NCI-H524 (cell line): ENCODE data around the gene PRB2.
"Not testable (repeated sequence)": the region's sequence is repeated elsewhere in the genome, so short reads cannot be mapped to it uniquely, and the experiment has no call there.

Experiments used
- DNase-seq, 2 experiments: peaks; one replicate each; lab custom pipeline; 2025; lab: John Stamatoyannopoulos, UW

Gene PRB2

DNA sequence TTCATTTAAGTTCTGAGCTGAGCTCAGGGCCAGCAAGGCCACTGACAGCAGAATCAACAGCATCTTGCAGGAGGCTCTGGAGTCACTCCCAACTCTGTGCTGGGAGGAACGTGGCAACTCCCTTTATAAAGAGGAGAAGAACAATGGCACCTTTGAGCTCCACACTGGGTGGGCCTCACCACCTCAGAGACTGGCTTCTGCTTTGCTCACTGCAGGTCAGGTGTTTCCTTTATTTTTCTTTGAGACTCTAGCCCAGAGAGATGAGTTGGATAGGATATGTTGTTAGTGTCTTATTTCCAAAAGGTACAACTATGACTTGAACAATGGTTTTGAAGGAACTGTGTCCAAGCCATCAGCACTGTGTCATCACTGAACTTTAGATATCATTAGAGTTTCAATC, at the start of gene PRB2:
TSS of gene PRB2 (minus strand) at position 101 of the 400 bp plus-strand sequence. CDS start at position 63, 38 bp downstream.
- not testable (repeated sequence) for DNase-seq

DNA sequence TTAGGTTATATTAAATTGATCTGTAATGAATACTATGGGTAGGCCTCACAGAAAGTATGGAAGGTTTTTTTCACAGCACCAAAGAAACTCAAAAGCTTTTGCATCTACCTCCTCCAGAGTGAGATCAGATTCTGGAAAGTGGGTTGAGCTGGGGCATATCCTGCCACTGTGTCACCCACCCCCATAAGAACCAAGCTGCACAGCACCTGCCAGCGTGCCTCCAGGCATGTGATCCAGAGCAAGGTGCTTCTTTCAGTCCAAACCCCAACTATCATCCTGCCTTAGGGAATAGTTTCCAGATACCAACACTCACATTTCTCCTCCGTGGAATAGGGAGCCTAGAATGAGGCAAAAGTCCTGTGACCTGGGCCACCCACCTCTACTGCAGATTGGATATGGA, 42.6 kb upstream of the PRB2 start:
- DNase-seq, result no peak

DNA sequence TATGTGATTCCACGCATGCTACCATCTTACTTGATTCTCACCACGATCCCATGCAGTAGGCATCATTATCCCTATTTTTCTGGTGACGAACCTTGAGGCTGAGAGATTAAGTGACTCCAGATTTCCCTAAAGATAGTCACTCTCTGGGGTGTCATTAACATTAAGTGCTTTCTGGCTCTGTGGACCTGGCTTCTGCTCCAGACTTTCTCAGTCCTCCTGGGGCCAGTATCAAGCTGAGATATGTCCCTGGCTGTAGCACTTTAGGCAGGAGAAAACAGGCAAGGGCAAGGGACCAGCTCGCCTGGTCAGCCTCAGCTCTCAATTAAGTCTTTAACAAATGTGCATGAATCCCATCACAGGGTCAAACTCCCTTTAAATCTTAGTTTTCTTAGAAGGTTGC, 38.3 kb upstream of the PRB2 start:
- DNase-seq, result no peak

DNA sequence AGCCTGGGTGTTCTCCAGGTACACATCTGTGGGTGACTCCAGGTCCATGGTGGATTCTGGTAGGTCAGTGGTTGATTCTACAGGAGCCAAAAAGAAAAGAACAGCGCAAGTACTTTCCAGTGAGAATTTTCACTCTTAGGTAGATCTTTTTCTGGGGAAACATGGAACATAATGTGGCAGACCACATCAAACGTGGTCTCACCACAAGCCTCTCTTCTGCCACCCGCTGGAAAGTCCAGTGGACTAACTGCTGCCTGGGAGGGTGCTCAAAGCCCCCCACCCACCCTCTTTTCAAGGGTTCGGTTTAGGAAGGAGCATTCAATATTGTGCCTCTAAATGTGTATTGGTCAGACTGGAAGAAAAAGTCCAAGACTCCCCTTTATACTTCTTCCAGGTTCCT, 36.1 kb upstream of the PRB2 start:
- DNase-seq, result no peak

DNA sequence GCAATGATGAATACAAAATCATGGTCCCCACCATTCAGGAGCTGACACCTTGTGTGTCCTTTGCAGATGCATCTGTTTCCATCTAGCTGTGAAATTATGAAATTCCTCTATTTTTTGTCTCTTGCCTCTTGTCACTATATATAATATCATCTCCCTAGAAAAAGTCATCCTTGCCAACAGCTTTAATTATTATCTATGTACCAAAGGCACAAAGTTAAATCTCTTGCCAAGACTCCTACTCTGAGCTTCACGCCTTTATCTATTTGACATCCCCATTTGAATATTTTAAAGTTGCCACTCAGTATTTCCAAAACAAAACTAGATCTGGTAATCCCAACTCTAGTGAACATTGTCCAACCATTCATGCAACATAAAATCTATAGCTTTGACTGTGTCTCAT, 32.0 kb upstream of the PRB2 start:
- no peak for DNase-seq

DNA sequence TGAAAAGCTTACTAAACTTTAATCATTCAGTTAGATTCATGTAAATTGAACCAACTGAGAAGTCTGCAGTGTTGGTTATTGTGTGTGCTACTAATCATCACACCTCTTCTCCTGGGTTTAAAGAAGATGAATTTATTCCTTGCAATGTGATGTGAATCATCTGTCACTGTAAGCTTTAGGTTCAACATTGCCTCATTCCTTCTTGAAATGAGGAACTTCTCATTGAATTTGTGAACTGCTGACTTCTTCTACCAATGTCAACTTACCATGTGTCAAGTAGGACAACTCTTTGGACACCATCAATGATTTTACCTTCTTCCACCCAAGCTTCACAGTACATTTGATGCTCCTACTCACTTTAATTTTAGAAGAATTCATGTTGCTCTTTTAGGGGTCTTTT, 17.4 kb upstream of the PRB2 start:
- DNase-seq, result no peak

DNA sequence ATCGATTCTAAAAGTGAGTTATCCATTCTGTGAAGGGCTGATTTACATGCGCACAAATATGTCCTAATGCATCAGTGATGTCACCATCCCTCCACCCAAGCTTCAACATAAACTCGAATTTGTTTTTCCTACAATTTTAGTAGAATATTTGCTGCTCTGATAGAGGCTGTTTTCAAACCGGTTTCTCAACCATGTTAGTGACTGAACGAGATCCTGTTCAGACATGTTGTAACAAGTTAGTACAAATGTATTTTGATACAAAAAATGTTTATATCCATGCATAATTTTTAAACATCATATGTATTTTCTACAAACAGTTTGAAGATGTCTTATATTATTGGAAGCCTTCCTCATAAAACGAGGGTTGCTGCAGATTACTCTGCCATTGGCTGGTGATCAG, 12.7 kb upstream of the PRB2 start:
- DNase-seq, result no peak

DNA sequence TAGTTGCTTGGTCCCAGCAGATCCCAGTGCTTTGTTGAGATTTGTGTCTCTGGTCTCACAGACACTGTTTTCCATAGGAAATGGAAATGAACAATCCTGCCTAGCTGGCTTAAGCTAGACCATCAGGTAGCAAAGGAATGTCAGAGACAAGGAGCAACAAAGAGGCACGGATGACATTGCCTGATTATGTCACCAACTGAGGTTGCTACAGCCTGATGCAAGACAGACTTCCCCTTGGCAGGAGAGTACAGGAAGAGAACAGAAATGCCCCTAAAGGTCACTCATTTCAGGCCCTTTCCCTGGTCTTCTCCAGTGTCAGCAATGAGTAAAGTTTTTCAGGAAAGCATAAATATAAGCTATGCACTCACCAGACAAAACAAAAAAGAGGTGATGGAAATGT, 2.0 kb upstream of the PRB2 start:
- DNase-seq, result no peak

DNA sequence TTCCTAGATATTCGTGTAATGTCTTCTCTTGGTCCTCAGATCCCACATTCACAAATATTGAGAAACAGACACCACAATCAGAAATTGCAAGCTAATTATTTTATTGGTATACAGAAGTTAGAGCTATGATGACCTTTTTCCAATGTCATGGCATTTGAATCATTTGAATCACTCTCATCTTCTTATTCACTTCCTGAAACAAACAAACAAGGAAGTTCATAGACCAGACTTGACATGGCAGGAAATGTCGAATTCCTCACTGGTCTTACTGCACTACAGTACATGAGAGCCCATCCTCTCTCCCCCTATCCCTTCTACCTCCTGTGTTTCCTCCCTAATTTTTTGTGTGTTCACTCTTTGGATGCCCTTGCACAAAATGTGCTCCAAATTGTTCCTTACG, 3.9 kb downstream of the PRB2 start:
- DNase-seq, result not testable (repeated sequence)

DNA sequence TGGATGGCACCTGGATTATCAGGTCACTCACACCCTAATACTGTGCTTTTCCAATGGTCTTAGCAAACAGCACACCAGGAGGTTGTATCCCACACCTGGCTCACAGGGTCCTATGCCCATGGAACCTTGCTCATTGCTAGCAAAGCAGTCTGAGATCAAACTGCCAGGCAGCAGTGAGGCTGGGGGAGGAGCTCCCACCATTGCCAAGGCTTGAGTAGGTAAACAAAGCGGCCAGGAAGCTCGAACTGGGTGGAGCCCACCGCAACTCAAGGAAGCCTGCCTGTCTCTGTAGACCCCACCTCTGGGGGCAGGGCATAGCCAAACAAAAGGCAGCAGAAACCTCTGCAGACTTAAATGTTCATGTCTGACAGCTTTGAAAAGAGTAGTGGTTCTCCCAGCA, 17.9 kb downstream of the PRB2 start:
- DNase-seq, result not testable (repeated sequence)

DNA sequence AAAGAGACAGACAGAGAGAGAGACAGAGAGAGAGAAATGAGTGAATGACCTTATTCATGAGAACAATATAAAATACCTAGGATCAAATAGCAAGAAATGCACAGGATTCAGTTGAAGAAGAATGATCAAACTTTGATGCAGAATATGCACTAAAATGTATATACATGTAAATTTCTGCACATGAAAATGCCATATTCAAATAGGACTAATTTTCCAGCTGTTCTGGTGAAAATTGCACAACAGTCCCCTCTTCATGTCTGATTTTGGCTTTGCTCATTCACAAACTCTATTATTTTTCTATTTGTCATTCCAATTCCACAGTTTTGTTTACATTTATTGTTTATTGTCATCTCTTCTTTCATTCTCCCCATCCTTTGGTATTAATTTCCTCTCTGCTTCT, 34.2 kb downstream of the PRB2 start:
- DNase-seq, result no peak

DNA sequence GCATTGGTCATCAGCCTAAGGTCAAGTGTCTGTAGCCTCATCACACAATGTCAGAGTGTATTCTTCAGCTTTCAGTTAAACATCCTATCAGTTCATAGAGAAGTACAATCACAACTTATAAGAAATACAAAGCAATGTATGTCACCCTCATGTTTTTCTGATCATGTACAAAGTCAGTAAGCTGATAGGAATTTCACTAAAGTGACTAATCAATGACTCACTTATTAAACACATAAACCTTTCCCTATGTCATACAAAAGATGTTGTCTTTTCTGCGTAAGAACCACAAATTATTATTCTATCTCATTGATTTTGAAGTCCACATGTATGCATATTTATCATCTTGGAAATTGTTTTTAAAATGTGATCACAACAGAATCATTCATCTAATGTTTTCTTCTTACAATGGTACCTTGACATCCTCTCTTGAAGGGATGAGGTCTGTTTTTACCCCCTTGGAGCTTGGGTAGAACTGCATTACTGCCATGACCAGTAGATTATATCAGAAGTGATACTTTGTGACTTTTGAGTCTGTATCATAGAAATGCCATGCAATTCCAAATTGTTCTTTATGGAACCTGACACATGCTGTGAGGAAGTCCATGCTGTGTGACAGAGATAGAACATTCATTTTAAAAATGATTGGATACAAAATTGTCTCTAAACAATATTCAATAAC, 35.0 kb downstream of the PRB2 start:
- not testable (repeated sequence) for DNase-seq

DNA sequence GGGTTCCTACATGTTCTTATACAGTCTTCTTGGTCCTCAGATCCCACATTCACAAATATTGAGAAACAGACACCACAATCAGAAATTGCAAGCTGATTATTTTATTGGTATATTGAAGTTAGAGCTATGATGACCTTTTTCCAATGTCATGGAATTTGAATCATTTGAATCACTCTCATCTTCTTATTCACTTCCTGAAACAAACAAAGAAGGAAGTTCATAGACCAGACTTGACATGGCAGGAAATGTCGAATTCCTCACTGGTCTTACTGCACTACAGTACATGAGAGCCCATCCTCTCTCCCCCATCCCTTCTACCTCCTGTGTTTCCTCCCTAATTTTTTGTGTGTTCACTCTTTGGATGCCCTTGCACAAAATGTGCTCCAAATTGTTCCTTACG, 43.6 kb downstream of the PRB2 start:
- DNase-seq, result not testable (repeated sequence)

DNA sequence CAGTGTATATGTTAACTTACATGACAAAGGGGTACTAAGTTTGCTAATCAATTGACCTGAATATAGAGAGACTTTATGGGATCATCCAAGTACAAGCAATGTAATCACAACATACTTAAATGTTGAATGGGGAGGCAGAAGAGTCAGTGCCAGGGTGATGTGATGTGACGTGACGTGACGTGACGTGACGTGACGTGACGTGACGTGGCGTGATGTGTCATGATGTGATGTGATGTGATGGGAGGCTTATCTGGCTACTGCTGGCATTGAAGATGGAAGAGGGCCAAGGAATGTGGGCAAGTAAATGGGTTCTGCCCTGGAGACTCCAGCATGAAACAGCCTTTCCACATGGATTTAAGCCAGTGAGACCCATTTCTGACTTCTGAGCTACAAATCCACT, 46.9 kb downstream of the PRB2 start:
- DNase-seq, result no peak

DNA sequence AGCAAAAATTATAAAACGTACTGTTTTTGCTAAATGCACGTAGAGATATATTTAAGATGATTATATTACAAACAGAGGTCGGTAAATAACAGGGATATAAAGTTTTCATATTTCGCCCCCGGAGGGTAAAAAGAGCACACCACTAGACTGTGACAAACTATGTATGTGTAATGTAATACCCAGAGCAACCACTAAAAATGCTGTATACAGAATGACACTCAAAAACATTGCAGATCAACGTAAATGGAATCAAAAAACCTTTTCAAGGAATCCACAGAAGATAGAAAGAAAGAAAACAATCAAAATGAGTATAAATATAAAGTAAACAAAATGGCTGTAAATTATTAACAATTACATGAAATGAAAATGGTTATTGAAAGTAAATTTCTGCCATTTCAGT, 47.6 kb downstream of the PRB2 start:
- DNase-seq, result peak in 1 of 2 experiments; percentile 7

DNA sequence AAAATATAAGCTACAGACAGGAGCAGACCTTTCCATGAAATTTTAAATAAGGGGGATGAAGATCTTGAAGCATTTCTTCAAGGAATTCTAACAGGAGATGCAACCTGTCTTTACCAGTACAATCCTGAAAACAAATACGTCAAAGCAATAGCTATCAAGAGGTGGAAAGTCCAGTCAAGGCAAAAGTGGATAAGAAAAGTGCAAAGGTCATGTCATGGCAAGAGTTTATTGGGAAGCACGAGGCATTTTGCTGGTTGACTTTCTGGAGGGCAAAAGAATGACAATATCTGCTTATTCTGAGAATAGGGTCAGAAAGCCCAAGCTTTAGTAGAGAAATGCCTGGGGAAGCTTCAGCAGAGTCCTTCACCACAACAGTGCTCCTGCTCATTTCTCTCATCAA, 50.9 kb downstream of the PRB2 start:
- no peak for DNase-seq
